Measurements from ENCODE around the gene ZSCAN10.
A peak's percentile ranks its signal among the peaks of the same experiment; 100 is the strongest.
"Not testable (repeated sequence)": the region's sequence is repeated elsewhere in the genome, so short reads cannot be mapped to it uniquely, and the experiment has no call there.

The ZSCAN10 gene

DNA sequence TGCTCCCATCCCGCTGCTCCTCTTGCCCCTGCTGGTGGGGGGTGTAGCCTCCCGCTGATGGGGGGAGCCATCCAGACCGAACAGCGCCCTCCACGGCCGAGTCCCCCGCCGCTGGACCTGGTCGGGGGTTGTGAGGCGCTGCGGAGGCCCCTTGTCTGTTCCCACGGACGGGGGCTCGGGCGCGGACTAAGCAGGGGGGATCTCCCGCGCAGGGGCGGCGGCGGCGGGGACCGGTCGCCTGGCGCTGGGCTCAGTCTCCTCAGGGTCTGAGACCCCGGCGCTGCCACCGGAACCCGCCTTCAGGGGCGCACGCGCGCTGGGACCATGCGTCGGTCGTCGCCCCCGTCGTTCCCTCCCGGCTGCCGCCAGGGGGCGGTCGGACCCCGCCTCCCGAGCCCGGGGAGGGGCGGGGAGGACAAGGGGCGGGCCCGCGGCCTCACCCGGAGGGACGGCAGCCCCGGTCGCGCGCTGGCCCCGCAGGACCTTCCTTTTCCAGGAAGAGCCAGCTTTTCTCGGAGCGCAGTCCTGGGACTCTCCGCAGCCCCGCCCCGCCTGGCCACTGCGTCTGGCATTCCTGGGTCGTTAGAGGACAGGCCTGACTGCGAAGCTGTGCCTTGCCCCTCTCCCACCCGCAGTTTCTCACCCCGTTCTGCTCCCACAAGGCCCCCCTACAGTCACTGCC, 39.9 kb downstream of the ZSCAN10 start:
- peak; percentile 80 for DNase-seq

- peak; percentile 39 for DNase-seq
Observed at GRCh38 chr16:3058139-3059030, 40.7 kb downstream of the ZSCAN10 start.

GRCh38 chr16:3057181-3058138, 41.6 kb downstream of the ZSCAN10 start:
- DNase-seq: no peak

- no peak for DNase-seq
Observed at GRCh38 chr16:3056336-3057180, 42.5 kb downstream of the ZSCAN10 start.

DNA sequence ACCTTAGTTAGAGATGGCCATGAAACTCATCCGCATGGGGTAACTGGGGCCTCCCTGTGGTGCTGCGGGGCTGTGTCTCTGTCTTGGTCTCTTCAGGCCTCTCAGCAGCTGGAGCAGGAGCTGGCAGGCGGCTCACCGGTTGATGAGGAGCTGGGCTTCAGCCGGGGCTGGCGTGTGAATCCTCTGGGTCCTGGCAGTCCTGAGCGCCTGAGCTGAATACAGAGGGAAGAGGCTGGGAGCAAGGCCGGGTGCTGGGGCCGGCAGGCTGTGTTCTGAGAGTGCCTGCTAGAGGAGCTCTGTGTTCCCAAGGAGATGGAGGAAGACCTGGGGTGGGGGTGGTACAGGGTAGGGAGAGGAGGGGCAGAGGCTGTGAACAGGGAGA, 43.4 kb downstream of the ZSCAN10 start:
- DNase-seq: not testable (repeated sequence)

DNA sequence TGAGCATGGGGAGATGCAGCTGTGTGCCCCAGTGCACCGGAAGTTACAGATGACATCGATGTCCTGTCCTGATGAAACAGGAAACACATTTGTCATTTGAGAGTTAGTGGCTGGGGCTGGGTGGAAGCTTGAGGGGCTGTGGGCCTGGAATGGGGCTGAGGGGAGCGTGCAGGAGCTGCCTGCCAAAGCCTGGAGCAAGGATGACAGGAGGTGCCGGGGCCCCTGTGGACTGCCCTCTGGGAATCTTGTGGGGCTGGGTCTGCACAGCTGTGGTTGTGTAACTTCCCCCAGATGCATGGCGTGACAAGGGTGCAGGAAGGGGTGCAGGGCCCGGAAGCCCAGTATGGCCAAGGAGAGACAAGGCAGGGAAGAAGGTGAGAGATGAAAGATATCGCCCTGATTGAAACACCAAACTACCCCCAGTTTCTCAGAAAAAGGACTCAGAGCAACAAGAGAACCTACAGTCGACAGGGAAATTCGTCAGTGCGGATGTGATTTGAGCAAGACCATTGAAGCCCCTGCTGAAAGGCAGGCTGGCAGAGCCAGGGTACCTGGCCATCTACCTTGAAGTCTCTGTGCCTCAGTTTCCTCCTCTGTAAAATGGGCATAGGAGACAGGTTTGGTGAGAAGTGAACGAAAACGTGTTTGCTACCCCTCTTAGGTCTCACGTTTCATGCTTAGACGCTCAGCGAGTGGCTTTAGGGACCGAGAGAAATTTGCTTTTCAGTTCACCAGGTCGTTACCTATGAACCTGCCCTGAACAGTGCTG, 43.9 kb downstream of the ZSCAN10 start:
- DNase-seq: no peak

DNA sequence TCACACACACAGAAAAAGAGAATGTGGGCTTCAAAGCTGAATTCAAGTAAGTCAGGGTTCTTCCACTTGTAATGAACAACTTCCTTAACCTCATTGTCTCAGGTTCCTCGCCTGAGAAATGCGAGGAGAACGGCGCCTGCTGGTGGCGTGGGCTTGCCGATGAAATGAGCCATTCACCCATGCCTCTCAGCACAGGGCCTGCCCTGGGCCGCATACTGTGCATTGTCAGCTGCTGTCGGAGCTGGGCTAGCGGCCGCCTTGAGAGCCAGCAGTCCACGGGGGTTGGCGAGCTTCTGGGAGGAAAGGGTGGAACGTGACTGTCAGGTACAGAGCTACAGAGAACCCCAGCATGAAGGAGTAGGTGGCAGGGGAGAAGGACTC, 45.8 kb downstream of the ZSCAN10 start:
- not testable (repeated sequence) for DNase-seq

- DNase-seq: not testable (repeated sequence)
Observed at GRCh38 chr16:3052571-3053329, 46.3 kb downstream of the ZSCAN10 start.

DNA sequence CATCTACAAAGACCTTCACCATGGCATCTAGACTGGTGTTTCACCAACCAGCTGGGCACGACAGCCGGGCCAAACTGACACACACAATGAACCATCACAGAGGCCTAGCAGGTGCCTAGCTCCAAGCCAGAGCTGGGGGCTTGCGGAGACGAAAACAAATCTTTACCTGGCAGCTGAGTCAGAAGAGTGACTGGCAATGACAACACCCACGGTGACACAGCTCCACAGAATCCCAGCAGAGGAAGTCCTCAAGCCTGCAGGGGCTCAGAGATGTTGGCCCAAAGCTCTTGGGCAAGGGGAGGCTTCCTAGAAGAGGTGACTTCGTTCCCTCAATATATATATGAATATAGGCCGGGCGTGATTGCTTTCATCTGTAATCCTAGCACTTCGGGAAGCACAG, 47.6 kb downstream of the ZSCAN10 start:
- DNase-seq: no peak

DNA sequence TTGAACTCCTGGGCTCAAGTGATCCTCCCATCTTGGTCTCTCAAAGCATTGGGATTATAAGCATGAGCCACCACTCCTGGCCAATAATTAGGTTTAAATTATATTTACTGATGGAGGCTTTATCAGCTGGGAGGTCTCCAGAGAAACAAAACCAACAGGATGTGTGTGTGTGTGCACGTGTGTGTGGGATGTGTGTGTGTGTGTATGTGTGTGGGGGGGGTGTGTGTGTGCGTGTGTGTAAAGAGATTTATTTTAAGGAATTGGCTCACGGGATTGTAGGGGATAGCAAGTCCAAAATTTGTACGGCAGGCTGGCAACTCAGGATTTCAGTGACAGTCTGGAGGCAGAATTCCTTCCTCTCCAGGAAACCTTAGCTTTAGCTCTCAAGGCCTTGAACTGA, 48.1 kb downstream of the ZSCAN10 start:
- no peak for DNase-seq

- DNase-seq: no peak
Observed at GRCh38 chr16:3050487-3050886, 48.6 kb downstream of the ZSCAN10 start.

- DNase-seq: no peak
Observed at GRCh38 chr16:3049921-3050481, 49.1 kb downstream of the ZSCAN10 start.

- no peak for DNase-seq
Observed at GRCh38 chr16:3047387-3047720, 51.7 kb downstream of the ZSCAN10 start.

DNA sequence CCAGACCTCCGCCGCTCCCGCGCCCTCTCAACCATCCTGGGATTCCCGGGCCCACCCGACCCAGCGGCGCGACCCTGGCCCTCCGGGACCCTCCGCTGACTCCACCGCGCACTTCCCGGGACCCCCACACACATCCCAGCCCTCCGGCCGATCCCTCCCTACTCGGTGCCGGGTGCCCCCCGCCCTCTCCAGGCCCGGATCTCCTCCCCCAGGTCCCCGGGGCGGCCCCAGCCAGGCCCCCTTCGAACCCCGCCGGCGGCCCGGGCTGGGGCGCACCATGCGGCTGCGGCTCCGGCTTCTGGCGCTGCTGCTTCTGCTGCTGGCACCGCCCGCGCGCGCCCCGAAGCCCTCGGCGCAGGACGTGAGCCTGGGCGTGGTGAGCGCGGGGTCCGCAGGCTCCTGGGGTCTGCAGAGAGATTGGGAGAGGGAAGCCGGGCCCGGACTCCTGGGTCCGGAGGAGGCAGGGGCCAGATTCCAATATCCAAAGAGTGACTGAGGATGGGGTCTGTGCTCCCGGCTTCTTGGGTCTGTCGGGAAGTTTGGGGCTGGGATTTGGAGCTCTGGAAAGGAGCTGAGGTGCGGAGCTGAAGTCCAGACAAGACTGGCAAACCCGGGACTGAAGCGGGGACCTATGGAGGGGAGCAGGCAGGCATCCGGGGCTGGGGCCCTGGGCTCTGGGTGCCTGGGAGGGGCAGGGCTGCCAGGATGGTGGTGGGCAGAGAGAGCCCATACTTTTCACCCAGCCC, 52.3 kb downstream of the ZSCAN10 start:
- no peak for DNase-seq

DNA sequence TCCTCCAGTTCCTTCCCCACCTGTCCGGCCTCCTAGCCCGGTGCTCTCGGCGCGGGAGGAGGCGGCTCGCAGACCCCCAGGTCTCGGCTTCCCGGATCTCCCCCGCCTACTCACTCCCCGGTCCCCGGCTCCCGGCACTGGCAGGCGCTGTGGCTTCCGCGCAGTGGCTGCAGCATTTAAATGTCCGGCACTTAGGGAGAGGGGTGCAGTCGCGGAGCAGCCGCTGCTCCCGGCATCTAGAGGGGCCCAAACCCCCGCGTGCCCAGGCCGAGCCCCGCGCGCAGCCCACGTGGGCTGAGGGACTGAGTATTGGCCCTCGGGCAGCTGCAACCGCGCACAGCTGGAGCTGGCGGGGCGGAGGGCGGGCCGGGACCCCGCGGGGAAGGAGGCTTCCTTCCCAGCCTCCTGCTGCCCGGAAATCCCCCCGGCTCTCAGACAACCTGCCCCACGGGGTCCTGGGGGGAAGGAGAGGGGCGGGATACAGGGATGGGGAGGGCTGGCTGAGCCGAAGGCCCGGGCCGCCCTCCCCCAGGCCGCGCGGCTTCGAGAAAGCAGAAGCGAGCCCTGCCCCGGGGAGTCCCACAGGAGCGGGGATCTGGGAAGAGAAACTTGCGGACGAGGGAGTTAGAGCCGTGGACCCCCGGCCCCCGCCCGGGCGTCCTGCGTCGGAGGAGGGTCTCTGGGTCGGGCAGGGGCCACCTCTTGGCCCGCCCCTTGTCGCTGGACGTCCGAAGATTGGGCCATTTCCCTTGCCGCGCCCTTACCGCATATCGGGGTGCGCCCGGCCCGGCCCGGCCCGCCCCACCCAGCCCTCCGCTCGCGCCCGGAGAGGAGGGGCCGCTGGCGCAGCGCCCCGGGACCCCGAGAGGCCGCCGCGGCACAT, 53.1 kb downstream of the ZSCAN10 start, which contains the start of gene MMP25:
TSS of gene MMP25 (plus strand) at position 804 of the 883 bp plus-strand sequence. CDS start 357 bp downstream, outside the sequence.
- DNase-seq: no peak

- no peak for DNase-seq
Observed at GRCh38 chr16:3044708-3045107, 54.4 kb downstream of the ZSCAN10 start.

- no peak for DNase-seq
Observed at GRCh38 chr16:3042376-3042775, 56.7 kb downstream of the ZSCAN10 start.

GRCh38 chr16:3038896-3039295, 60.2 kb downstream of the ZSCAN10 start:
- DNase-seq: no peak
